Fibroblast of pulmonary artery (primary cell): ENCODE data around the gene DMKN.
A peak's percentile ranks its signal among the peaks of the same experiment; 100 is the strongest.

Source experiments
- DNase-seq: peaks from one replicate; pipeline ENCODE4 v3.0.0-alpha.2; 2010; ENCODE audit warnings: low read depth
- H3K4me3 ChIP-seq: replicated peaks from 2 replicates; pipeline ENCODE4 v1.5.1; 2011; ENCODE audit warnings: low read depth, mild to moderate bottlenecking, control low read depth, low read length, moderate library complexity
- CTCF ChIP-seq: IDR thresholded peaks from 2 replicates; pipeline ENCODE4 v1.5.1; 2011; ENCODE audit warnings: mild to moderate bottlenecking, control low read depth, low read length, inconsistent platforms; ENCODE audit errors: missing control alignments

Gene DMKN

GRCh38 chr19:35542209-35542608 lies 28.8 kb upstream of the DMKN start:
- DNase-seq = no peak
- no peak for TF ChIP-seq CTCF
- H3K4me3 ChIP-seq = no peak overlapping the region

GRCh38 chr19:35540356-35540927 lies 27.0 kb upstream of the DMKN start:
- TF ChIP-seq CTCF = no peak
- H3K4me3 ChIP-seq = no peak overlapping the region
- DNase-seq = no peak

- DNase-seq = no peak
- TF ChIP-seq CTCF = no peak
- H3K4me3 ChIP-seq = no peak overlapping the region
These were observed 26.4 kb upstream of the DMKN start for GRCh38 chr19:35539850-35540249.

GRCh38 chr19:35539314-35539713 lies 25.9 kb upstream of the DMKN start:
- H3K4me3 ChIP-seq = no peak overlapping the region
- TF ChIP-seq CTCF = no peak
- DNase-seq = no peak

GRCh38 chr19:35534803-35535480 lies 21.5 kb upstream of the DMKN start:
- TF ChIP-seq CTCF = no peak
- no peak overlapping the region for H3K4me3 ChIP-seq
- no peak for DNase-seq

- TF ChIP-seq CTCF = no peak
- H3K4me3 ChIP-seq = no peak overlapping the region
- peak; percentile 25 for DNase-seq
These were observed 20.5 kb upstream of the DMKN start for GRCh38 chr19:35533822-35534392.
